Measurements from ENCODE around the gene PLEKHG7.
"Not testable (repeated sequence)": the region's sequence is repeated elsewhere in the genome, so short reads cannot be mapped to it uniquely, and the experiment has no call there.

PLEKHG7 gene

GRCh38 chr12:92702754-92703679 lies at the start of gene PLEKHG7:
TSS of gene PLEKHG7 (plus strand) at chr12:92702989. CDS start at chr12:92706632, 3,643 bp downstream.
- DNase-seq: no peak

DNA sequence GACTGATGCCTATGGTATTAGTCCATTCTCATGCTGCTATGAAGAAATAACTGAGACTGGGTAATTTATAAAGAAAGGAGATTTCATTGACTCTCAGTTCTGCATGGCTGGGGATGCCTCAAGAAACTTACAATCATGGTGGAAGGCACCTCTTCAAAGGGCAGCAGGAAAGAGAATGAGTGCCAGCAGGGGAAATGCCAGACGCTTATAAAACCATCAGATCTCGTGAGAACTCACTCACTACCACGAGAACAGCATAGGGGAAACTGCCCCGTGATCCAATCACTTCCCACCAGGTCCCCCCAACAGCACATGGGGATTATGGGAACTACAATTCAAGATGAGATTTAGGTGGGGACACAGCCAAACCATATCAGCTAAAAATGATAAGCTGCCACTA lies 48.5 kb upstream of the PLEKHG7 start:
- DNase-seq: not testable (repeated sequence)

GRCh38 chr12:92654929-92655328 lies 47.9 kb upstream of the PLEKHG7 start:
- DNase-seq: no peak

GRCh38 chr12:92656911-92657310 lies 45.9 kb upstream of the PLEKHG7 start:
- DNase-seq: no peak

GRCh38 chr12:92657770-92658169 lies 45.0 kb upstream of the PLEKHG7 start:
- DNase-seq: no peak

DNA sequence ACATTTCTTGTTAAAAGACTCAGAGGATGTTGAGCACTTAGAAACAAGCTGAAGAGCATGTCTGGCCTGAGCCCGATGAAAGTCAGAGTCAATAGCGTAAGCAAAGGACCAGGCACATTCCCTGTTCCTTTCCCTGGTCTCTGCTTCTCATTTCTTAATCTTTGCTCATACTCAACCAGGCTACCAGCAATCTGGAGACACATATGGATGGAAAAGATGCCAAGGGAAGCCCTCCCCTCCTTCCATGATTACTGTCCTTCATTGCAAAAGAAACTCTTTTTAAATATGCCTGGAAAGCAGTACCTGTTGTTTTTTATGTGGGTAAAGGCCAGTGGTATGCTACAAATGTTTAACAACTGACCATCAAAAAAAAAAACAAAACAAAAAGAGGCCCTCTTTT lies 44.2 kb upstream of the PLEKHG7 start:
- no peak for DNase-seq

DNA sequence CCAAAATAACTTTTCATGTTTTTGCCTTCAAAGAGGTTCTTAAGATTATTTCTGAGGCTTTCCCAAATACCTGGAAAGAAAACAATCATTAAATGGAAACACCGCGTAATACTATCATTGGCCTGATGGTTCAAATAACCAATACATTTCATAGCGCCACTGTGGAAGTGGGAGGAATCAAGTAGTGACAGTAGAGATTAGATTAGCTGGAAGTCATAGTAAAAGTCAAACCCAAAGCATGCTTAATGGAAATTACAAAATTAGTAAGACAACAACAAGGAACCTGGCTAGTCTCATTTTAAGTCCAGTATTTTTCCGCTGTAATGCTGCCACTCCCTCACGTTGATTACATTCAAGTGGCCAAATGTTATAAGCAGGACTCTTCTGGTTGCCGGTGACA lies 41.5 kb upstream of the PLEKHG7 start:
- DNase-seq: no peak

DNA sequence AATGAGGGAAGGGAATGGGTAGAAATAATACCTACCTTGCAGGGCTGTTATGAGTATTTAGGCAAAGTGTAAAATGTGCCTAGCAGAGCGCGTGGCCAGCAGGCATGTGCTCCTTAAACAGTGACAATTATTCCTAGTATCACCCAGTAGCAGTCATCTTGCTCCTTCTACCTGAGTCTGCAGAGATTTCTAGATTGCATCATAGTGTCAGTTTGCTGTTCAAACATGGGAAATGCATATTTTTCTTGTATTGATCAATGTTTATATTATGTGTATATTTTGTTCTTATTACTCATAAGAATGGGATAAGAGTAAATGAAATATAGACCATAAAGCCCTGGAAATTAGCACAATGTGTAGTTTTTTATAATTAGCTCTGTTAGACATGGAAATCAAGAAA lies 37.3 kb upstream of the PLEKHG7 start:
- DNase-seq: no peak

GRCh38 chr12:92668739-92669138 lies 34.0 kb upstream of the PLEKHG7 start:
- DNase-seq: no peak

GRCh38 chr12:92671524-92671923 lies 31.3 kb upstream of the PLEKHG7 start:
- not testable (repeated sequence) for DNase-seq

GRCh38 chr12:92673756-92674155 lies 29.0 kb upstream of the PLEKHG7 start:
- DNase-seq: no peak

- no peak for DNase-seq
Measured at GRCh38 chr12:92674500-92674899, 28.3 kb upstream of the PLEKHG7 start.

GRCh38 chr12:92675092-92675865 lies 27.5 kb upstream of the PLEKHG7 start:
- no peak for DNase-seq

DNA sequence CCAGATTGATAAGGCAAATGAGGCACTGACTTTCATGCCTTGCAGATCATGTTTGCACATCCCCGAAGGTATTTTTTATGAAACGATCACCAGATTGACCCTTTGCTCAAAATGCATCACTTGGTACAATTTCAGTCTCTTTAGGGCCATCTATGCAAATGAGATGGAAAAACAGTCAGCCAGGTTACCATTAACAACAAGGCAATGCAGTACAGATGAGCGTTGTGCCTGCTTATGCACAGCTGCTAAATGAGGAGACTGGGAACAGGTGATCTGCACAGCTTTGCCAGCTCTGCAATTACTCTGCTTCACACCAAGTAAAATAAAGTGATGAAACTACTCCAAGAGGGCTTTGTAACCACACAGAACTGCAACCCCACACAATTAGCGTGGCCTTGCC lies 26.1 kb upstream of the PLEKHG7 start:
- no peak for DNase-seq

DNA sequence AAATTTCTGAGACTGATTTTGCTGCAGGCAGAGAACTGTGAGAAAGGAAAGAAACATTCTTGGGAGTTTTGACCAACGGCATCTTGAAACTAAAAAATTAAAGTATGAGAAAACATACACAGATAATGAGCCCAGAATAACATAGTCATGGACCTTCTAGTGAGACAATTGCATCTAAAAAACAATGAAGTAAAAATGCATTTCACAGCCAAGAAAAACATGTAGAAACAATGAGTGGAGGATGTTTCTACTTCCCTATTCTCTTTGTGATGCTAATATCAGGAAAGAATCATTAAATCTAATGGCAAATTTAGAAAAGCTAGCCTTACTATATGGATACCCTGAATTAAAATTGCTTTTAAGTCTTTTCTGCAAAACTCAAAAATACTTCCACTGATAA lies 12.2 kb upstream of the PLEKHG7 start:
- no peak for DNase-seq

DNA sequence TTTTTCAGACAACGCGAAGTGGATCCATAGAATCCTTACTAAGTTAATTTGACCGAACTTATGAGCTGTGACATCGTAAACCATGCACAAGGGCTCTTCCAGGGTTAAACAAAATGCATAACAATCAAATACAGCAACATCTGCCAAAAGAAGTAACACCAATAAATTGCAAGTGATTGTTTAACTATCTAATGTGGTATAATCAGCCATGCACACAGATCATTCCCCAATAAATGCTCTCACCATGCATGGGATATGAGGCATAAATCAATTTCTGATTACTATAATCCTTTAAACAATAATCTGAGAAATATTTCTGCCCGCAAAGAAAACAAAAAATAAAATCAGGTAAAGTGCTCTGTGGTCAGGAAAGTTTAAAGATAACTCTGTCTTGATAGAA lies 7.7 kb upstream of the PLEKHG7 start:
- DNase-seq: no peak

DNA sequence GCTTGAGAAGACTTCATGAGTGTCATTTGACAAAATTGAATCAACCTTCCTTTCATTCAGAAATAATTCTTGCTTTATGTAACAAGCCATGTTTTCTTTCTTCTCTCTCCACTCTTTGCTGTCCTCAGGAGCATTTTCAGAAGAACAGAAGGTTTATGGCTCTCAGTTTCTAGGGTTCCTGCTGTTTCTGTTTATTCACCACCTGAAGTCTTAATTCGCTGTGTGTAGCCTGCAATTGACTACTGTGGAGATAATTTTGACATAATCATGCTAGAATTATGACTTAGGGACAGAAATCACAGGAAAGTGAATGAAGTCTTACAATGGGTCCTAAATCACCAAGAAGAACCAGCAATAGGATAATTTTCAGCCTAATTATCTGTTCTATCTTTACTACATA lies 7.2 kb upstream of the PLEKHG7 start:
- DNase-seq: no peak

DNA sequence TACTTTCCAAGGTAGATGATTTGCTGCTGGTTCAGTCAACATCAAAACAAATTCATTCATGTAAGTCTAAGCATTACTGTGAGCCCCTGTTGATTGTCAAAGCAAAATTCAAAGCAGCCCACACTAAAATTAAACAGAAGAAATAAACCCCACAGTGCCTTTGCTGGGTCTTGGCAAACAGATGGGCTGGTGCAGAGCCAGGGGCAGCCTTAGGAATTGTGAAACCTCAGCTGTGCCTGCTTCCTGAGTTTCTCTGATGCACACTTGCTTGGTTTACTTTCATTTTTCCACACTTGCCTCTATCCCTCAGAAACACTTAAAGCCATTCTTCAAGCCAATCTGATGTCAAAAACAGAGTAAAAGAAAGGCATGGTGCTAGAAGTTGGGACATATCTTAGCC lies 6.6 kb upstream of the PLEKHG7 start:
- no peak for DNase-seq

GRCh38 chr12:92698474-92698873 lies 4.3 kb upstream of the PLEKHG7 start:
- DNase-seq: no peak

GRCh38 chr12:92701441-92701840 lies 1.3 kb upstream of the PLEKHG7 start:
- no peak for DNase-seq

- DNase-seq: no peak
Measured at GRCh38 chr12:92703786-92704185, 997 bp downstream of the PLEKHG7 start.

DNA sequence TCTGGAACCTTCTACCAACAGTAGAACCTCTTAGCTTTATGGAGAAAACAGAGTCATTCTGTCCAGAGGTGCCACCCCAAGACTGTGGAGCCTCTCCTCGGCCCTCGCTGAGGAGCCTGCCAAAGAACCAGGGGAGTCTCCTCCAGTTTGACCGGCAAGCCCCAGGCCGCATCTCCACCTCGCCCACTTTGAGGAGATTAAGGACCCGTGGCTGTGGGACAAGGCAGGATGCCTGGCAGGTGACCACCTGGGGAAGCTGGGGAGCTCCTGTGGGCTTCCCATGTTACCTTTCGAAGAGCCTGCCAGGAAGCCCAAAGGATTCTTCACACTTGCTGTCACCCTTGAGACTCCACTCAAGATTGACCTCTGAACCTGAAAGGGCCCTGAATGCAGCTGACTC lies 3.8 kb downstream of the PLEKHG7 start:
- no peak for DNase-seq

GRCh38 chr12:92707926-92708325 lies 5.1 kb downstream of the PLEKHG7 start:
- no peak for DNase-seq

DNA sequence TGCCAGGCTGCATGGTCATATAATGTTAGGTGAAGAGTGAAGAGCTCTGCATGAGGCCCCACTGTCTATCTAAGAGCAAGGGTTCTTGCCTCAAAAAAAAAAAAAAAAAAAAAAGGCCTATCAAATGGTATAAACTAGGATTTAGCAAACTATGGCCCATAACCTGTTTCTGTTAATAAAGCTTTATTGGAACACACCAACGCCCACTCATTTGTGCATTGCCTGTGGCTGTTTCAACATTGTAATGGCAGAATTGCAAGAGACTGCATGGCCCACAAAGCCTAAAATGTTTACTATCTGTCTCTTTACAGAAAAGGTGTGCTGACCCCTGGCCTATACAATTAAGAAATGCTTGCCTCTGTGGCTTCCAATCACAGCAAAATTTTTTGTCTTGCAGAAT lies 12.8 kb downstream of the PLEKHG7 start:
- no peak for DNase-seq
